Spinal cord (tissue), 10 donors: Measurements from ENCODE around the gene GPR18. TPM values are rescaled to one million over a fixed set of nuclear protein-coding genes. Genes with fewer than 3 reads are reported as not detected.
"Not testable (repeated sequence)": the region's sequence is repeated elsewhere in the genome, so short reads cannot be mapped to it uniquely, and the experiment has no call there.

Source experiments
- DNase-seq, 6 donors: peaks; one replicate each; pipeline versions ENCODE4 v3.0.0 to v3.0.0-alpha.2; 2013 to 2015; ENCODE audit warnings: low spot score in 6 of 6, low read depth in 4 of 6
- H3K27ac ChIP-seq: one replicate; pipeline ENCODE4 v1.5.1; 2013; ENCODE audit warnings: low read depth, low read length, control low read depth
- H3K27me3 ChIP-seq: one replicate; pipeline ENCODE4 v1.6.1; 2013; ENCODE audit warnings: low read length; ENCODE audit not compliant: control insufficient read depth, insufficient read depth
- H3K36me3 ChIP-seq: one replicate; pipeline ENCODE4 v1.6.1; 2013; ENCODE audit warnings: low read length; ENCODE audit not compliant: control insufficient read depth, insufficient read depth
- H3K4me1 ChIP-seq: one replicate; pipeline ENCODE4 v1.6.1; 2013; ENCODE audit warnings: low read length; ENCODE audit not compliant: control insufficient read depth, insufficient read depth
- H3K4me3 ChIP-seq: one replicate; pipeline ENCODE4 v1.5.1; 2013; ENCODE audit warnings: low read depth, low read length, control low read depth
- H3K9me3 ChIP-seq: one replicate; pipeline ENCODE4 v1.6.1; 2013; ENCODE audit warnings: low read length; ENCODE audit not compliant: control insufficient read depth, insufficient read depth
- WGBS: methylation state at CpG from one replicate; pipeline ENCODE4 v1.1.5; 2013; ENCODE audit warnings: missing lambda C conversion rate; ENCODE audit not compliant: insufficient coverage; 5-methylcytosine and 5-hydroxymethylcytosine counted together
- polyA plus RNA-seq, 2 donors: library from polyadenylated mRNA; unstranded; fragments of 120-200 nt; gene quantifications; one replicate each; pipeline ENCODE4 v1.2.1, GENCODE V29; 2013; ENCODE audit not compliant: insufficient read length in 2 of 2
- total RNA-seq, 2 donors: library from RNA; depleted of rRNA in 1 of 2; stranded (reverse); fragments of 120-200 nt in 1 of 2; fragments of >200 nt in 1 of 2; gene quantifications; one replicate each; pipeline versions ENCODE4 v1.2.3 to v1.2.4, GENCODE V29; 2013 to 2014
- donor health status: healthy.

Gene GPR18
- total and polyA plus RNA-seq, 4 donors: 0.23 TPM; not detected in 3

DNA sequence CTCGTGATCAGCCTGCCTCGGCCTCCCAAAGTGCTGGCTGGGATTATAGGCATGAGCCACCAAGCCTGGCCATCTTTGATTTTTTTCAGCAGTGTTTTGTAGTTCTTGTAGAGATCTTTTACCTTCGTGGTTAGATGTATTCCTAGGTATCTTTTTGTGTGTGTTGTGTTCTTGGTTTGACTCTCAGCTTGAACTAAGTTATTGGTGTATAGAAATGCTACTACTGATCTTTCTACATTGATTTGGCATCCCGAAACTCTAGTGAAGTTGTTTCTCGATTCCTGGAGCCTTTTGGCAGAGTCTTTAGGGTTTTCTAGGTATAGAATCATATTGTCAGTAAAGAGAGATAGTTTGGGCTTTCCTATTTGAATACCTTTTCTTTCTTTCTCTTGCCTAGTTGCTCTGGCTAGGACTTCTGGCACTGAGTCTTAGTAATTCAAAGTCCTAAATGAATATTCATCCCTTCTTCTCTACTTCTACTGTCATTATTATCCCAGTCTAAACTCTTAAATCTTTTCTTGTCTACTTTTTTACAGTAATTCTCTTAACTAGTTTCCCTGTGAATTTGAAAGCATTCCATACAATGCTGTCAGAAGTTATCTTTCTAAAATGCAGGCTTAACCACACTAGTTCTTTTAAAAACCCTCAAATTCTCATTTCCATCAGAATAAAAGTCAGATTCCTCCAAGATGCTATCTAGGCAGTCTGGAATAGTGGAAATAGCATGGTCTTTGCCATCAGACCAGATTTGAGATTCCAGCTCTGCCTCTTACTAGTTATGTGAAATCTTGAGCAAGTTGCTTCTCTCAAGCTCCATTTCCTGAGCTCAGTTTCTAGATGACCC, 7.0 kb downstream of the GPR18 start:
- DNase-seq: no peak
- Histone ChIP-seq H3K27me3 (no peaks in the 10 kb centered on the region), H3K9me3 (no peaks in the 10 kb centered on the region), H3K4me1 (no peaks in the 10 kb centered on the region), H3K27ac (no peak overlapping the region), H3K4me3 (no peak overlapping the region), H3K36me3 (no peaks in the 10 kb centered on the region)
- 94% methylated on average over 3 of the region's 5 CpGs for WGBS

DNA sequence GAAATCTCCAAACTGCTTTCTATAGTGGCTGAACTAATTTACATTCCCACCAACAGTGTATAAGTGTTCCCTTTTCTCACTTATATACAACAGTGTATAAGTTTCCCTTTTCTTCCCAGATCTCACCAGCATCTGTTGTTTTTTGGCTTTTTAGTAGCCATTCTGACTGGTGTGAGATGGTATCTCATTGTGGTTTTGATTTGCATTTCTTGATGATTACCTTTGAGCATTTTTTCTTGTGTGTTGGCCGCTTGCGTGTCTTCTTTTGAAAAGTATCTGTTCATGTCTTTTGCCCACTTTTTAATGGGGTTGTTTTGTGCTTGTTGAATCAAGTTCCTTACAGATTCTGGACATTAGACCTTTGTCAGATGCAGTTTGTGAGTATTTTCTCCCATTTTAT, 8.6 kb downstream of the GPR18 start:
- not testable (repeated sequence) for H3K4me3 ChIP-seq, DNase-seq, H3K9me3 ChIP-seq, H3K36me3 ChIP-seq, H3K27ac ChIP-seq, H3K27me3 ChIP-seq, H3K4me1 ChIP-seq
- WGBS: 100% methylated on average over 1 of the region's 2 CpGs

DNA sequence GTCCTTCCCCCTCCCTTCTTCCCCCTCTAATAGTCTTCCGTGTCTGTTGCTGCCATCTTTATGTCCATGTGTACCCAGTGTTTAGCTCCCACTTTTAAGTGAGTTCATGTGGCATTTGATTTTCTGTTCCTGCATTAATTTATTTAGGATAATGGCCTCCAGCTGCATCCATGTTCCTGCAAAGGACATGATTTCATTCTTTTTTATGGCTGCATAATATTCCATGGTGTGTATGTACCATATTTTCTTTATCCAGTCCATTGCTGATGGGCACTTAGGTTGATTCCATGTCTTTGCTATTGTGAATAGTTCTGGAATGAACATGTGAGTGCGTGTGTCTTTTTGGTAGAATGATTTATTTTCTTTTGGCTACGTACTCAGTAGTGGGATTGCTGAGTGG, 9.0 kb downstream of the GPR18 start:
- H3K27ac ChIP-seq, H3K36me3 ChIP-seq, H3K4me3 ChIP-seq, H3K4me1 ChIP-seq, H3K9me3 ChIP-seq, DNase-seq, H3K27me3 ChIP-seq: not testable (repeated sequence)
- no CpG with 5 or more reads among the region's 3 CpGs for WGBS

DNA sequence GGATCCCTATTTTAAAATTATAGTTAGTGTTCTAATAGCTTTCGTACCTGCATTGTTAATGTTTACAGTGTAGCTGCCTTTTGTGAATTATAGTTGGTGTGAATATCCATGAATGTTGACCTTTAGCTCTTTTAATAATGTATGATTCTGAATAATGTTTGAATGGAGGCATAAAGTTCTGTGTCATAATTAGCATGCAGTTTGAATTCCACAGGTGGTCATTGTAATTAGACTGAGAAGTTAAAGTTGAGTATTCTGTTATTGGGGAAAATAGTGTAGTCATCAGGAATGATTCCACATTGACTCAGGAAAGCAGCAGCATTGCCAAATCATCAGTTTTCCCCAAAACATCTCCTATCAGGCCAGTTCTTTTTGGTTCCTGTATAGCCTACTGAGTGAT, 12.1 kb downstream of the GPR18 start:
- WGBS: no CpG with 5 or more reads among the region's 1 CpG
- no peak for DNase-seq
- Histone ChIP-seq H3K27ac (no peak overlapping the region), H3K4me1 (no peaks in the 10 kb centered on the region), H3K9me3 (no peaks in the 10 kb centered on the region), H3K27me3 (no peaks in the 10 kb centered on the region), H3K36me3 (no peaks in the 10 kb centered on the region), H3K4me3 (no peak overlapping the region)

DNA sequence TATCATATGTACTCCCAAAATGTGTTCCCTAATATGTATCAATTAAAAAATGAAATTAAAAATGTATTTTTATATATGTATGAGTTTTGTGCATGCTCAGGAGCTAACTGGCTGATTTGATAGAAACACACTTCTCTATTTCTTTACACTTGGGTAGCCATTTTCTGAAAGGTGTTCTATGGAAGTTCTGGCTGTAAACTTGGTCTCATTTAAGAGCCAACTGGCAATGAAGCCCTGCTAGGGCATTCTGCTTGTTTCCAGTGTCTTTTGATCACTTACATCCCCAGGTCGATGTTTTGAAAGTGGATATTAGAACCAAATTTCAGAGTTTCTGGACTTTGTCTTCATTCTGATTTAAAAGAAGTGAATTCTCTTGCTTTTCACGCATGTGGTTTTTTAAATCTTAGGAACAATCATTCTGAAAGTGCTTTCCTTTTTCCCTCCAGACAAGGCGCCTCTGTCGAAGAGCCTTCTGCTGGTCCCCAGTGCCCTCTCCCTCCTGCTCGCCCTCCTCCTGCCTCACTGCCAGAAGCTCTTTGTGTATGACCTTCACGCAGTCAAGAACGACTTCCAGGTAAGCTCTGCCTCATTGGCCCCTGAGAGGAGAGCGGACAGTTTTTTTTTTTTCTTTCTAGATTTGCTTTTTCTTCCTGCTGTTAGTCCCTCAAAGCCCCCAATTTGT, 20.1 kb downstream of the GPR18 start:
- no peaks in the 10 kb centered on the region for H3K27me3 ChIP-seq
- no peak overlapping the region for H3K27ac ChIP-seq
- WGBS: 48% methylated on average over 6 of the region's 8 CpGs
- H3K36me3 ChIP-seq: no peaks in the 10 kb centered on the region
- no peak for DNase-seq
- no peaks in the 10 kb centered on the region for H3K9me3 ChIP-seq
- H3K4me1 ChIP-seq: no peaks in the 10 kb centered on the region
- H3K4me3 ChIP-seq: no peak overlapping the region

DNA sequence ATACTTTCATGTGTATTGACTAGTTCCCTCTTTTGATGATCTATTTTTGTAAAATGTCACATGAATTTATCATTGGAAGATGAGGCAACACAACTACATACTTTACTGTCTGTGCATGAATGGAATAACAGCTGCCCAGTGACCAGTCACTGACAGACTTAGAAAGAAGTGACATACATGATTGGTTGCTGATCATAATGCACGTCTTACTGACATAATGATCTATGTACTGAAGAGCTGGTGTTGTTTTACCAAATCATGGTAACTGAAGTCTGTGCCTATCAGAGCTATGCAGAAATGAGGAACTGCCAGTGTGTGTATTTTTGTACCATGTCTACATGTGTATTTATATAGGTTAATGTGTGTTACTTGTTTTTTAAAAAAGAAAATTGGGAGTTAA, 26.5 kb downstream of the GPR18 start:
- Histone ChIP-seq H3K27ac (no peak overlapping the region), H3K27me3 (no peaks in the 10 kb centered on the region), H3K36me3 (no peaks in the 10 kb centered on the region), H3K9me3 (no peaks in the 10 kb centered on the region), H3K4me1 (no peaks in the 10 kb centered on the region), H3K4me3 (no peak overlapping the region)
- 40% methylated on average over 1 of the region's 1 CpG for WGBS
- DNase-seq: no peak

DNA sequence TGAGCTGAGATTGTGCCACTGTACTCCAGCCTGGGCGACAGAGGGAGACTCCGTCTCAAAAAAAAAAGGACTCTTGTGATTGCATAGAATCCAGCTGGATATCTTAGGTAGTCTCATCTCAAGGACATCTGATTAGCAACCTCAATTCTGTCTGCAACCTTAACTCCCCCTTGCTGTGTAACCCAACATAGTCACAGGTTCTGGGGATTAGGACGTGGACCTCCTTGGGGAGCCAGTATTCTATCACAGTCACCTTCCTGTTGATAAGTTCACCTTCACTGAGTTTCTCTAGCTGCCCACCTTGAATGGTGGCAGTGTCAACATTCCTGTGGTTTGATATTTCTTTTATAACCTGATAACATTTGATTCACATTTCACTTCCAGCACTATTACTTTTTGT, 27.2 kb downstream of the GPR18 start:
- Histone ChIP-seq H3K4me3 (no peak overlapping the region), H3K27ac (no peak overlapping the region), H3K27me3 (no peaks in the 10 kb centered on the region), H3K36me3 (no peaks in the 10 kb centered on the region), H3K4me1 (no peaks in the 10 kb centered on the region), H3K9me3 (no peaks in the 10 kb centered on the region)
- no peak for DNase-seq
- WGBS: no CpG with 5 or more reads among the region's 3 CpGs

DNA sequence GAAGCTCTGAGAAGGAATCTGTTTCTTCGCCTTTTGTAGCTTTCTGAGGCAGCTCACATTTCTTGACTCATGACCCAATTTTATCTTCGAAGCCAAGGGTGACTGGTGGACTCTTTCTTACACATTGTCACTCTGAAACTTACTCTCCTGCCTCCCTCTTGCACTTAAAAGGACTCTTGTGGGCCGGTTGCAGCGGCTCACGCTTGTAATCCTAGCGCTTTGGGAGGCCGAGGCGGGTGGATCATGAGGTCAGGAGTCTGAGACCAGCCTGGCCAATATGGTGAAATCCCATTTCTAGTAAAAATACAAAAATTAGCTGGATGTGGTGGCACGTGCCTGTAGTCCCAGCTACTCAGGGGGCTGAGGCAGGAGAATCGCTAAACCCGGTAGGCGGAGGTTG, 27.6 kb downstream of the GPR18 start:
- H3K27me3 ChIP-seq, H3K36me3 ChIP-seq, H3K4me3 ChIP-seq, DNase-seq, H3K4me1 ChIP-seq, H3K27ac ChIP-seq, H3K9me3 ChIP-seq: not testable (repeated sequence)
- 98% methylated on average over 12 of the region's 12 CpGs for WGBS

DNA sequence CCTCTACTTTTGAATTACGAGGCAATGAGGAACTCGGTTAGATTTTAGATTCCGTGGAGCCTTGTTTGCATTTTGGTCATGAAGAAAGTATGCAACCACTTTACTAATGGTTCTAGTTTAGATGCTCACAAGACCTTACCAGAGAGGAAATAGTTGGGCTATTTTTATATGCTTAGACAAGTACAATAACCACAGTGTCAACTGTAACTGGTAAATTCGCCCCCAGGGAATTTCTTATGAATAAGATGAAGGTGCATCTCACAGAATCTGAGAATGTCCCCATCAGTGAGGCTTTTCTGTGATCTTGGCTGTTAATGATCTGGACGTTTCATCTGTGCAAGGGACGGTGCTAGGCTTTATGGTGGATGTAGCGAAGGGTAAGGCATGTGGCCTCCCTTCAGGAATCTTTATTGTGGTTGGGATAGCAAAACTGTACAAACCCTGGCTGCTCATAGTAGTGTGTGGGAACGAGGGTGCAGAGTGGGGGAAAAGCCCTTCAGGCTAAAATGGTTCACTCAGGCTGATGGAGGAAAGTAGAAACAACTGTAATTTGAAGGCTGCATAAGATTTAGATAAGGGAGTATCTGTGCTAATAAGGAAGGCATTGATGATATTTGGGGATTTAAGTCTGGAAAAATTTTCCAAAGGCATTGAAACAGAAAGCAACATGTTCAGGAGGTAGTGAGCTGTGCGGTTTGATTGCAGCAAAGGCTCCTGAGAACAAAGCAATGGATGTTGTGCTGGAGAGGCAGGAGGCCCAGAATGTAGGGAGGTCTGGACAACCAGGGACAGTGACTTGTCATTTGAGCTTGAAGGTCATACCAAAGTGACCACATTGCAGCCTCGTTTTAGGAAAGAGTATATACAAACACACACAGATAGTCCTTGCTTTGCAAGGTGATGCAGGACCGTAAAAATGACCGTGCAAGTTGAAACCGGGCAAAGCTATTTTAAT, 29.2 kb downstream of the GPR18 start:
- no peaks in the 10 kb centered on the region for H3K9me3 ChIP-seq
- no peak overlapping the region for H3K4me3 ChIP-seq
- no peak overlapping the region for H3K27ac ChIP-seq
- no peaks in the 10 kb centered on the region for H3K27me3 ChIP-seq
- 60% methylated on average over 6 of the region's 13 CpGs for WGBS
- H3K36me3 ChIP-seq: no peaks in the 10 kb centered on the region
- no peaks in the 10 kb centered on the region for H3K4me1 ChIP-seq
- DNase-seq: no peak
